ENCODE data around the gene MYOZ3.
A peak's percentile ranks its signal among the peaks of the same experiment; 100 is the strongest.

MYOZ3 gene

DNA sequence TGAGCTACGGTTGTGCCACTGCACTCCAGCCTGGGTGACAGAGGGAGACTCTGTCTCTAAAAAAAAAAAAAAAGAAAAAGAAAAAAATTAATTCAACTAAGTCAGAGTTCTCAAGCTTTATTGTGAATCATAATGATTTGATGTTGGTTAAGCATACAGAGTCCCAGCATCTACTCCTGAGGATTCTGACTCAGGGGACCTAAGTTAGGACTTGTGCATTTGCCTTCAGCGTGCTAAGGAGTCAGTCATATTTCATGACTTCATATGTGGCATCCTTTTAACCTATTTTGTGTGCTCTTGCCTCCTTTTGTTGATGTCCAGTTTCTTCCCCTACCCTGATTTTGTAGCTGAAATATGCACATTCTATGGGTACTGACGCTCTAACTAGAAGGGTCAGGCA is 2.9 kb downstream of the MYOZ3 start:
- no peaks in the 10 kb centered on the region for H3K9me3 ChIP-seq (ENCODE audit: control insufficient read depth in 1 of 2, low read length in 2 of 2)
- no peak overlapping the region for H3K27ac ChIP-seq (ENCODE audit: low read length)
- no peaks in the 10 kb centered on the region for H3K27me3 ChIP-seq (ENCODE audit: low read depth, low read length)
- H3K4me3 ChIP-seq (ENCODE audit: low read depth in 1 of 2, low read length in 2 of 2): no peak overlapping the region
- no peaks in the 10 kb centered on the region for H3K36me3 ChIP-seq (ENCODE audit: control insufficient read depth in 1 of 2, insufficient read depth in 2 of 2, low read length in 2 of 2)
- H3K4me1 ChIP-seq (ENCODE audit: control insufficient read depth in 1 of 2, insufficient read depth in 2 of 2, low read length in 2 of 2): peaks cover 0 to 20% of the 10 kb centered on the region in 2 donors

- no peaks in the 10 kb centered on the region for H3K9me3 ChIP-seq (ENCODE audit: control insufficient read depth in 1 of 2, low read length in 2 of 2)
- no peaks in the 10 kb centered on the region for H3K27me3 ChIP-seq (ENCODE audit: low read depth, low read length)
- peaks cover 0 to 12% of the 10 kb centered on the region in 2 donors for H3K4me1 ChIP-seq (ENCODE audit: control insufficient read depth in 1 of 2, insufficient read depth in 2 of 2, low read length in 2 of 2)
- no peak overlapping the region for H3K27ac ChIP-seq (ENCODE audit: low read length)
- no peaks in the 10 kb centered on the region for H3K36me3 ChIP-seq (ENCODE audit: control insufficient read depth in 1 of 2, insufficient read depth in 2 of 2, low read length in 2 of 2)
- no peak overlapping the region for H3K4me3 ChIP-seq (ENCODE audit: low read depth in 1 of 2, low read length in 2 of 2)
Observed at GRCh38 chr5:150665044-150665443, 4.0 kb downstream of the MYOZ3 start.

GRCh38 chr5:150670275-150670947 is 9.4 kb downstream of the MYOZ3 start:
- Histone ChIP-seq H3K27me3 (ENCODE audit: low read depth, low read length) (no peaks in the 10 kb centered on the region), H3K4me1 (ENCODE audit: control insufficient read depth in 1 of 2, insufficient read depth in 2 of 2, low read length in 2 of 2) (peaks cover 3 to 20% of the 10 kb centered on the region in 2 donors), H3K36me3 (ENCODE audit: control insufficient read depth in 1 of 2, insufficient read depth in 2 of 2, low read length in 2 of 2) (no peaks in the 10 kb centered on the region), H3K27ac (ENCODE audit: low read length) (no peak overlapping the region), H3K4me3 (ENCODE audit: low read depth in 1 of 2, low read length in 2 of 2) (no peak overlapping the region), H3K9me3 (ENCODE audit: control insufficient read depth in 1 of 2, low read length in 2 of 2) (no peaks in the 10 kb centered on the region)

DNA sequence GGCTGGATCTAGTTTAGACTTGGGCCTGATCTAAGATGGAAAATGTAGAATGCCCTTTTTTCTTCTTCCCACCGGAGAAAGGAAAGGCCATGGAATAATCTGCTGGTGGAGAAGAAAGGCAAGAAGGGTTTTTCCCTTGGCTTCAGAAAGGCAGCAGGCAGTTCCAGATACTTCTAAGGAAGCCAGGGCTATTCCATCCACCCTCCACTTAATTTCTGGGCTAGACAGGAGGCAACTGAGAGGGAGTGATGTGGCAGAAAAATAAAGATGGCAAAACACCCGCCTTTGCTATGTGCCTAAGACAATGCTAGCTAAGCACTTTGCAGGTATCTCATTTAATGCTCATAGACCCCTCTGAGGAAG is 9.9 kb downstream of the MYOZ3 start:
- H3K36me3 ChIP-seq (ENCODE audit: control insufficient read depth in 1 of 2, insufficient read depth in 2 of 2, low read length in 2 of 2): no peaks in the 10 kb centered on the region
- no peak overlapping the region for H3K27ac ChIP-seq (ENCODE audit: low read length)
- peaks cover 3 to 20% of the 10 kb centered on the region in 2 donors for H3K4me1 ChIP-seq (ENCODE audit: control insufficient read depth in 1 of 2, insufficient read depth in 2 of 2, low read length in 2 of 2)
- no peaks in the 10 kb centered on the region for H3K9me3 ChIP-seq (ENCODE audit: control insufficient read depth in 1 of 2, low read length in 2 of 2)
- H3K27me3 ChIP-seq (ENCODE audit: low read depth, low read length): no peaks in the 10 kb centered on the region
- H3K4me3 ChIP-seq (ENCODE audit: low read depth in 1 of 2, low read length in 2 of 2): peak overlapping the region; percentile 26 to 76

DNA sequence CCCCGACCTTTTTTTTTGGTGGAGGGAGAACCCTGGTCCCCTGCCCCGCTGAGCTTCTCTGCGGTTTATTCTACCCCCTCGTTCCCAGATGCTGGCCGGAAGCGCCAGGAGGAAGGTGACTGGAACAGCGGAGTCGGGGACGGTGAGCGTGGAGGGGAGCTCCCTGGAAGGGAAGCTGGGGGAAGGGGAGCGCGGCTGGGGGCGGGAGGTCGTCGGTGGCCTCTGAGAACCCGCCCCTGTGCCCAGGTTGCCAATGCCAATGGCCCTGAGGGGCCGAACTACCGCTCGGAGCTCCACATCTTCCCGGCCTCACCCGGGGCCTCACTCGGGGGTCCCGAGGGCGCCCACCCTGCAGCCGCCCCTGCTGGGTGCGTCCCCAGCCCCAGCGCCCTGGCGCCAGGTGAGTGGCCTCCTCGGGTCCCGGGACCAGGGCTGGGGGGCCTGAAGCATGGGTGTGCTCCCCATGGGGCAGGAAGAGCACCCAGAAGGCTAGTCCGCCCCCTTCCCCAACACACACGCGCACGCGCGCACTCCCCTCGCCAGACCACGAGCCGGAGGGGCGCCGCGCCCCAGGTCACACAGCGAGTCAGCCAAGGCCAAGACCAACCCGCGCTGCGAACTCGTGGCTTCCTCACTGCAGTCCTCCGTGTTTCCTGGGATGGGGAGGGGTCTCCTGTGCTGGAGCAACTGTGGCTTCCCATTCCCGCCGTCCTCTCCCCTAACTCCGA is 10.6 kb downstream of the MYOZ3 start:
- Histone ChIP-seq H3K36me3 (ENCODE audit: control insufficient read depth in 1 of 2, insufficient read depth in 2 of 2, low read length in 2 of 2) (no peaks in the 10 kb centered on the region), H3K4me3 (ENCODE audit: low read depth in 1 of 2, low read length in 2 of 2) (peak overlapping the region; percentile 56 to 76), H3K4me1 (ENCODE audit: control insufficient read depth in 1 of 2, insufficient read depth in 2 of 2, low read length in 2 of 2) (peaks cover 3 to 20% of the 10 kb centered on the region in 2 donors), H3K27ac (ENCODE audit: low read length) (no peak overlapping the region), H3K9me3 (ENCODE audit: control insufficient read depth in 1 of 2, low read length in 2 of 2) (no peaks in the 10 kb centered on the region), H3K27me3 (ENCODE audit: low read depth, low read length) (no peaks in the 10 kb centered on the region)

GRCh38 chr5:150672237-150672883 is 11.3 kb downstream of the MYOZ3 start:
- Histone ChIP-seq H3K27me3 (ENCODE audit: low read depth, low read length) (no peaks in the 10 kb centered on the region), H3K9me3 (ENCODE audit: control insufficient read depth in 1 of 2, low read length in 2 of 2) (no peaks in the 10 kb centered on the region), H3K27ac (ENCODE audit: low read length) (no peak overlapping the region), H3K4me1 (ENCODE audit: control insufficient read depth in 1 of 2, insufficient read depth in 2 of 2, low read length in 2 of 2) (peaks cover 3 to 20% of the 10 kb centered on the region in 2 donors), H3K36me3 (ENCODE audit: control insufficient read depth in 1 of 2, insufficient read depth in 2 of 2, low read length in 2 of 2) (no peaks in the 10 kb centered on the region), H3K4me3 (ENCODE audit: low read depth in 1 of 2, low read length in 2 of 2) (peak overlapping the region; percentile 56 to 76)

GRCh38 chr5:150672884-150673275 is 11.8 kb downstream of the MYOZ3 start:
- H3K36me3 ChIP-seq (ENCODE audit: control insufficient read depth in 1 of 2, insufficient read depth in 2 of 2, low read length in 2 of 2): peaks cover 0 to 4% of the 10 kb centered on the region in 2 donors
- peak overlapping the region; percentile 56 to 76 for H3K4me3 ChIP-seq (ENCODE audit: low read depth in 1 of 2, low read length in 2 of 2)
- H3K9me3 ChIP-seq (ENCODE audit: control insufficient read depth in 1 of 2, low read length in 2 of 2): no peaks in the 10 kb centered on the region
- H3K27ac ChIP-seq (ENCODE audit: low read length): no peak overlapping the region
- H3K4me1 ChIP-seq (ENCODE audit: control insufficient read depth in 1 of 2, insufficient read depth in 2 of 2, low read length in 2 of 2): peaks cover 3 to 20% of the 10 kb centered on the region in 2 donors
- no peaks in the 10 kb centered on the region for H3K27me3 ChIP-seq (ENCODE audit: low read depth, low read length)

DNA sequence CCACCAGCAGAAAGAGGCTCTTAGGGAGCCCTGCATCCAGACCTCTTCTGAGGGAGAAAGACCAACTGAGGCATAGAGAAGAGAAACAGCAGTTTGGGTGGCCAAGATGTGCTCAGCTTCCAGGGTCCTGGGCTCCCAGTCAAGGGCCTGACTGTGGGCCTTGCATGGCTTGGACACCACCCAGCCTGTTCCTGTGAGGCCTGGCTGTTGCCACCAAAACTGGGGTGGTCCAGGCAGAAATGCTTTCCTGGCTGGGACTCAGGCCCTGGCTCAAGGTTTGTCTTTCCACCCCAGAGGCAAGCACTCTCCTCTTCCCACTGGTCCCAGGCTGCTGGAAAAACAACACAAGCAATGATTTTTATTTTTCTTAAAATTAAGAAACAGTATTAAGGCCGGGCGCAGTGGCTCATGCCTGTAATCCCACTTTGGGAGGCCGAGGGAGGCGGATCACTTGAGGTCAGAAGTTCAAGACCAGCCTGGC is 13.3 kb downstream of the MYOZ3 start:
- no peaks in the 10 kb centered on the region for H3K9me3 ChIP-seq (ENCODE audit: control insufficient read depth in 1 of 2, low read length in 2 of 2)
- H3K4me1 ChIP-seq (ENCODE audit: control insufficient read depth in 1 of 2, insufficient read depth in 2 of 2, low read length in 2 of 2): peaks cover 3 to 20% of the 10 kb centered on the region in 2 donors
- H3K27me3 ChIP-seq (ENCODE audit: low read depth, low read length): no peaks in the 10 kb centered on the region
- no peak overlapping the region for H3K4me3 ChIP-seq (ENCODE audit: low read depth in 1 of 2, low read length in 2 of 2)
- H3K27ac ChIP-seq (ENCODE audit: low read length): no peak overlapping the region
- H3K36me3 ChIP-seq (ENCODE audit: control insufficient read depth in 1 of 2, insufficient read depth in 2 of 2, low read length in 2 of 2): peaks cover 0 to 4% of the 10 kb centered on the region in 2 donors

- Histone ChIP-seq H3K27me3 (ENCODE audit: low read depth, low read length) (no peaks in the 10 kb centered on the region), H3K27ac (ENCODE audit: low read length) (no peak overlapping the region), H3K4me3 (ENCODE audit: low read depth in 1 of 2, low read length in 2 of 2) (no peak overlapping the region), H3K36me3 (ENCODE audit: control insufficient read depth in 1 of 2, insufficient read depth in 2 of 2, low read length in 2 of 2) (peaks cover 0 to 4% of the 10 kb centered on the region in 2 donors), H3K4me1 (ENCODE audit: control insufficient read depth in 1 of 2, insufficient read depth in 2 of 2, low read length in 2 of 2) (peaks cover 3 to 20% of the 10 kb centered on the region in 2 donors), H3K9me3 (ENCODE audit: control insufficient read depth in 1 of 2, low read length in 2 of 2) (no peaks in the 10 kb centered on the region)
Observed at GRCh38 chr5:150675069-150675468, 14.0 kb downstream of the MYOZ3 start.

DNA sequence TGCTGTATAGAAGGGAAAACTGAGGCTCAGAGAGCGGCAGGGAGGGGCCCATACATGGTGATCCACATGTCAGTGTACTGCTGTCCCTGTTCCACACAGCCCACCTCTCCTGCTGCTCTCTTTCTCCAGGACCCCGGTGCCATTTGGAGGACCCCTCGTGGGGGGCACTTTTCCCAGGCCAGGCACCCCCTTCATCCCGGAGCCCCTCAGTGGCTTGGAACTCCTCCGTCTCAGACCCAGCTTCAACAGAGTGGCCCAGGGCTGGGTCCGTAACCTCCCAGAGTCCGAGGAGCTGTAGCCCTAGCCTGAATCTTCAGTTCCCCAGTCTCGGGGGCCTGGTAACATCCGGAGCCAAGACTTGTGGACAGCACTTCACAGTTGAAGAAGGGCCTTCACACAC is 15.5 kb downstream of the MYOZ3 start:
- Histone ChIP-seq H3K27ac (ENCODE audit: low read length) (no peak overlapping the region), H3K9me3 (ENCODE audit: control insufficient read depth in 1 of 2, low read length in 2 of 2) (no peaks in the 10 kb centered on the region)

DNA sequence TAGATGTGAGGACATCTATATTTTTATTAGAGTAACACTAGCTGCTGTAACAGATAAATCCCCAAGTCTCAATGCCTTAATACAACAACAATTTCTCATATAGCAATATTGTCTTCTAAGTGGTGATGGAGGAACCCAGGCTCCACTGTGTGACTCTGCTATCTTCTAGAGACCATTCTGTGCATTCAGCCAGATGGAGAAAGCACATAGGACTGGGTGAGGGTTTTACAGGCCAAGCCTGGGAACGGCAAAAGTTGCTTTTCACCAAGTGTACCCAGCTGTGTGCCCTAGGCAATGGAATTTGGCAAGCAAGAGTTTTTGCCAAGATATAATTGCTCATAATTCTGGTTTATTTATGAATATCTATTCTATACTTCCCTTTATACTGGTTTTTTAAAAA is 28.1 kb downstream of the MYOZ3 start:
- Histone ChIP-seq H3K4me1 (ENCODE audit: control insufficient read depth in 1 of 2, insufficient read depth in 2 of 2, low read length in 2 of 2) (no peaks in the 10 kb centered on the region), H3K36me3 (ENCODE audit: control insufficient read depth in 1 of 2, insufficient read depth in 2 of 2, low read length in 2 of 2) (peaks cover 40 to 42% of the 10 kb centered on the region in 2 donors), H3K27ac (ENCODE audit: low read length) (no peak overlapping the region), H3K27me3 (ENCODE audit: low read depth, low read length) (no peaks in the 10 kb centered on the region), H3K4me3 (ENCODE audit: low read depth in 1 of 2, low read length in 2 of 2) (no peak overlapping the region), H3K9me3 (ENCODE audit: control insufficient read depth in 1 of 2, low read length in 2 of 2) (no peaks in the 10 kb centered on the region)

More for the DNA sequence above, 15.5 kb downstream of the MYOZ3 start:
- Histone ChIP-seq H3K36me3 (ENCODE audit: control insufficient read depth in 1 of 2, insufficient read depth in 2 of 2, low read length in 2 of 2) (peaks cover 0 to 4% of the 10 kb centered on the region in 2 donors), H3K4me1 (ENCODE audit: control insufficient read depth in 1 of 2, insufficient read depth in 2 of 2, low read length in 2 of 2) (peaks cover 0 to 10% of the 10 kb centered on the region in 2 donors), H3K4me3 (ENCODE audit: low read depth in 1 of 2, low read length in 2 of 2) (no peak overlapping the region), H3K27me3 (ENCODE audit: low read depth, low read length) (no peaks in the 10 kb centered on the region)

Measured in muscle layer of duodenum (tissue), 2 donors.